GM18873 (cell line): ENCODE data around the gene GPR37L1.
"Not testable (repeated sequence)": the region's sequence is repeated elsewhere in the genome, so short reads cannot be mapped to it uniquely, and the experiment has no call there.

Experiments used
- ATAC-seq: cut with Tn5 transposase; IDR thresholded peaks from one replicate; pipeline ENCODE4 v1.9.1; 2021; ENCODE audit warnings: mild to moderate bottlenecking, moderate library complexity, moderate number of reproducible peaks; ENCODE audit not compliant: unreplicated experiment, low FRiP score

The GPR37L1 gene

GRCh38 chr1:202133001-202133400, 10.3 kb downstream of the GPR37L1 start:
- no peak for ATAC-seq

- ATAC-seq: no peak
These were observed 10.8 kb downstream of the GPR37L1 start for GRCh38 chr1:202133496-202133895.

GRCh38 chr1:202133989-202134388, 11.3 kb downstream of the GPR37L1 start:
- ATAC-seq: no peak

GRCh38 chr1:202134645-202135172, 12.0 kb downstream of the GPR37L1 start:
- no peak for ATAC-seq

GRCh38 chr1:202135221-202135721, 12.6 kb downstream of the GPR37L1 start:
- no peak for ATAC-seq

GRCh38 chr1:202140833-202141232, 18.1 kb downstream of the GPR37L1 start:
- ATAC-seq: no peak

GRCh38 chr1:202141468-202141867, 18.8 kb downstream of the GPR37L1 start:
- not testable (repeated sequence) for ATAC-seq

GRCh38 chr1:202143011-202143767, 20.5 kb downstream of the GPR37L1 start:
- ATAC-seq: no peak

GRCh38 chr1:202143768-202144401, 21.2 kb downstream of the GPR37L1 start:
- no peak for ATAC-seq

GRCh38 chr1:202144402-202145067, 21.8 kb downstream of the GPR37L1 start, which contains the start of gene ARL8A:
ARL8A (minus strand) TSS chr1:202144737; CDS start chr1:202144572, 165 bp downstream.
- ATAC-seq: no peak

- ATAC-seq: no peak
These were observed 22.5 kb downstream of the GPR37L1 start for GRCh38 chr1:202145068-202145743.

GRCh38 chr1:202145744-202146140, 23.0 kb downstream of the GPR37L1 start:
- not testable (repeated sequence) for ATAC-seq

- no peak for ATAC-seq
These were observed 23.6 kb downstream of the GPR37L1 start for GRCh38 chr1:202146279-202146678.

- no peak for ATAC-seq
These were observed 24.3 kb downstream of the GPR37L1 start for GRCh38 chr1:202146993-202147392.

- ATAC-seq: no peak
These were observed 25.7 kb downstream of the GPR37L1 start for GRCh38 chr1:202148391-202148790.

- no peak for ATAC-seq
These were observed 26.8 kb downstream of the GPR37L1 start for GRCh38 chr1:202149566-202149965.

- ATAC-seq: no peak
These were observed 27.5 kb downstream of the GPR37L1 start for GRCh38 chr1:202150187-202150586.

GRCh38 chr1:202150602-202151001, 27.9 kb downstream of the GPR37L1 start:
- no peak for ATAC-seq

- no peak for ATAC-seq
These were observed 28.3 kb downstream of the GPR37L1 start for GRCh38 chr1:202151045-202151444.

GRCh38 chr1:202152399-202152798, 29.7 kb downstream of the GPR37L1 start:
- ATAC-seq: no peak
